Measurements from ENCODE around the gene RPGRIP1L. TPM values are rescaled to one million over a fixed set of nuclear protein-coding genes. Genes with fewer than 3 reads are reported as not detected.

The RPGRIP1L gene
- polyA plus RNA-seq, 1 experiment: 5.0 TPM

DNA sequence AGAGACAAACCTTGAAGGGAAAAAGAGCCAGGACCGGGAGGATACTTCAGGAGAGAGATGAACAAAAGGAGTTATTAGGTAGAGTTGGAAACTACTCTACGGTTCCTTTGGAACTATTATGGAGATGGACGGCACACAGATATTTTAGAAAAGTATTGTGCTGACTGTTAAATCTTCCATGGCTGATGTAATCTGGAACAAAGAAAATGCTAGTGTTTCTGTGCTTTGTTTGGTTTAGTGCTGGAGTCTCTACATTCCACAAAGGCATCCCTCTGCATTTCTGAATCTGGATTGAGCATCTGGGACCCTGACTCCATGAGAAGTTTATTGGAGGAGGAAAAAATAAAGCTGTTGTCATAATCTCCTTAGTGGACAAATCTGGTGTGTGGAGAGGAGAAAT, 57.2 kb downstream of the RPGRIP1L start:
- DNase-seq (ENCODE audit: low read depth): no peak
- CTCF ChIA-PET: interaction anchor here (0.7 kb wide), 2 partner anchors 106 to 133 kb away, joined by 3 read pairs; no protein-coding TSS in a partner anchor
- TF ChIP-seq, protein P1, sequence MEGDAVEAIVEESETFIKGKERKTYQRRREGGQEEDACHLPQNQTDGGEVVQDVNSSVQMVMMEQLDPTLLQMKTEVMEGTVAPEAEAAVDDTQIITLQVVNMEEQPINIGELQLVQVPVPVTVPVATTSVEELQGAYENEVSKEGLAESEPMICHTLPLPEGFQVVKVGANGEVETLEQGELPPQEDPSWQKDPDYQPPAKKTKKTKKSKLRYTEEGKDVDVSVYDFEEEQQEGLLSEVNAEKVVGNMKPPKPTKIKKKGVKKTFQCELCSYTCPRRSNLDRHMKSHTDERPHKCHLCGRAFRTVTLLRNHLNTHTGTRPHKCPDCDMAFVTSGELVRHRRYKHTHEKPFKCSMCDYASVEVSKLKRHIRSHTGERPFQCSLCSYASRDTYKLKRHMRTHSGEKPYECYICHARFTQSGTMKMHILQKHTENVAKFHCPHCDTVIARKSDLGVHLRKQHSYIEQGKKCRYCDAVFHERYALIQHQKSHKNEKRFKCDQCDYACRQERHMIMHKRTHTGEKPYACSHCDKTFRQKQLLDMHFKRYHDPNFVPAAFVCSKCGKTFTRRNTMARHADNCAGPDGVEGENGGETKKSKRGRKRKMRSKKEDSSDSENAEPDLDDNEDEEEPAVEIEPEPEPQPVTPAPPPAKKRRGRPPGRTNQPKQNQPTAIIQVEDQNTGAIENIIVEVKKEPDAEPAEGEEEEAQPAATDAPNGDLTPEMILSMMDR (IDR thresholded peaks at IDR 0.05; ENCODE audit: insufficient read depth, low read depth, low read length): no peak
- Histone ChIP-seq H3K27me3 (ENCODE audit: control insufficient read depth, insufficient read depth, low read length) (no peaks in the 10 kb centered on the region), H3K36me3 (ENCODE audit: control insufficient read depth, insufficient read depth, low read length) (no peaks in the 10 kb centered on the region), H3K4me3 (ENCODE audit: low read depth, low read length) (no peak overlapping the region)
- POLR2A ChIA-PET: no interaction called here

DNA sequence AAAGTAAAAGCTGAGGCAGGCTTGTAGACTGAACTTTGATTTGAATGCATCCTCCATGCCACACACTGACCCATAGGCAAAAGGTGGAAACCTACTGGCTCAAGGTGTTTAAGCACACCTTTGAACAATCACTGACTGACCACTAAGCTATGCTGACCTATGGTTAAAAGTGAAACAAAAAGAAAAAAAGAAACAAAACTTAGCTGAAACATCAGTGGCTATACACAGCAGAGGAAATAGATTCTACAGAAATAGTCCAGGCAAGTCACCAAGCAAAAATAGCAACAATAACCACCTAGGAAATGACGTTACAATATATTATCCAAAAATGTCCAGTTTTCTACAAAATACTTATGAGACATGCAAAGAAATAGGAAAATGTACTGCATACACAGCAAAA, 60.2 kb downstream of the RPGRIP1L start:
- H3K4me3 ChIP-seq (ENCODE audit: low read depth, low read length): no peak overlapping the region
- CTCF ChIA-PET: no interaction called here
- H3K27me3 ChIP-seq (ENCODE audit: control insufficient read depth, insufficient read depth, low read length): no peaks in the 10 kb centered on the region
- TF ChIP-seq, protein P1 (IDR thresholded peaks at IDR 0.05; ENCODE audit: insufficient read depth, low read depth, low read length): no peak
- DNase-seq (ENCODE audit: low read depth): no peak
- POLR2A ChIA-PET: no interaction called here
- no peaks in the 10 kb centered on the region for H3K36me3 ChIP-seq (ENCODE audit: control insufficient read depth, insufficient read depth, low read length)

DNA sequence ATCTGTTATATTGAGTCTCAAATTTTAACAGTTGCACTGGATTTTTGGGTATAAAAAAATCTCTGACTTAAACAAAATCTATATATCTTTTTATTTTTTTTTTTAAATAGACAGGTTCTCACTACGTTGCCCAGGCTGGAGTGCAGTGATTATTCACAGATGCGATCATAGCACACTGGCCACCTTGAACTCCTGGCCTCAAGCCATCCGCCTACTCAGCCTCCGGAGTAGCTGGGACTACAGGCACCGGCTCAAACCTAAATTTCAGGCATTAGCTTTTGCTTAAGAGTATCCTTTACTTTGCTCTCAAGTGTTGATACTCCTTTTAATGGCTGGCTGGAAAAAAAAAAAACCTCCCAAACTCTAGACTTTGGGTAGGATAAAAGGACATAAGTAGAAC, 61.6 kb downstream of the RPGRIP1L start:
- no peaks in the 10 kb centered on the region for H3K27me3 ChIP-seq (ENCODE audit: control insufficient read depth, insufficient read depth, low read length)
- ChIA-PET POLR2A (no interaction called here), CTCF (no interaction called here)
- TF ChIP-seq, protein P1 (IDR thresholded peaks at IDR 0.05; ENCODE audit: insufficient read depth, low read depth, low read length): no peak
- no peak for DNase-seq (ENCODE audit: low read depth)
- no peak overlapping the region for H3K4me3 ChIP-seq (ENCODE audit: low read depth, low read length)
- H3K36me3 ChIP-seq (ENCODE audit: control insufficient read depth, insufficient read depth, low read length): no peaks in the 10 kb centered on the region

DNA sequence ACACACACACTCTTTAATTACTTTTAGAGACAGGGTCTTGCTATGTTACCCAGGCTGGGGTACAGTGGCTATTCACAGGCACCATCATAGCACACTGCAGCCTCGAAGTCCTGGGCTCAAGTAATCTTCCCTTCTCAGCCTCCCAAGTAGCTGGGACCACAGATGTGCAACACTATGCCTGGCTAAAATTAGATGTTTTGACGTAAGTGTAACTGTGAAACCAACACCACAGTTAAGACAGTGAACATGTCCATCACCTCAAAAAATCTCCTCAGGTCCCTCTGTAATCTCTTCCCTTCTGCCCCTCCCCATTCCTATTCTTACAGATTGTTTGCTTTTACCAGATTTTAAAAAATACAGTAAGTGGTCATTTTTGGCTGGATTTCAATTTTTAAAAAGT, 66.7 kb downstream of the RPGRIP1L start:
- H3K27me3 ChIP-seq (ENCODE audit: control insufficient read depth, insufficient read depth, low read length): no peaks in the 10 kb centered on the region
- CTCF ChIA-PET: interaction anchor here (0.6 to 1.2 kb wide), 2 partner anchors 106 to 113 kb away, joined by 4 to 5 read pairs; no protein-coding TSS in a partner anchor
- TF ChIP-seq, protein P1 (IDR thresholded peaks at IDR 0.05; ENCODE audit: insufficient read depth, low read depth, low read length): no peak
- DNase-seq (ENCODE audit: low read depth): no peak
- POLR2A ChIA-PET: interaction anchor here (0.7 kb wide), 1 partner anchor 131 kb away, joined by 3 read pairs; no protein-coding TSS in a partner anchor
- no peak overlapping the region for H3K4me3 ChIP-seq (ENCODE audit: low read depth, low read length)
- peaks cover 2% of the 10 kb centered on the region for H3K36me3 ChIP-seq (ENCODE audit: control insufficient read depth, insufficient read depth, low read length)

DNA sequence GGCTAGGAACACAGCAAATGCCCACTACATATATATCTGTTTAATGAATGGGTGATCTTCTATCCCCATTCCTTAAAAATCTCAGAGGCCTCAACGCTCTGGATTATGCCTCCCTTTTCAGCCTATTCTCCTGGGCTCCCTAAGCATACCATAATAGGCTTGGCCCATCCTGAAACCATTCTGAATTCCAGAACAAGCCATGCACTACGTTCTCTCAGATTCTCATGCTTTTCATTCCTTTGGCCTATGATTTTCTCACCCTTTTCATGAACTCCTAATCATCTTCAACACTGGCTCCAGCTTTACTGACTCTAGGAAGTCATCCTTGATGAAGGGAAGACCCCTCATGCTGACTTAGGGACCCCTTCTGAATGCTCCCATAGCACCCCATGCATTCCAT, 71.1 kb downstream of the RPGRIP1L start:
- Histone ChIP-seq H3K27me3 (ENCODE audit: control insufficient read depth, insufficient read depth, low read length) (no peaks in the 10 kb centered on the region), H3K4me3 (ENCODE audit: low read depth, low read length) (no peak overlapping the region), H3K36me3 (ENCODE audit: control insufficient read depth, insufficient read depth, low read length) (peaks cover 2% of the 10 kb centered on the region)
- POLR2A ChIA-PET: no interaction called here
- TF ChIP-seq, protein P1 (IDR thresholded peaks at IDR 0.05; ENCODE audit: insufficient read depth, low read depth, low read length): no peak
- no peak for DNase-seq (ENCODE audit: low read depth)
- CTCF ChIA-PET: no interaction called here

All from BJ (cell line).